T-helper 2 cell (primary cell): Measurements from ENCODE around the gene SYNE1.
"Not testable (repeated sequence)": the region's sequence is repeated elsewhere in the genome, so short reads cannot be mapped to it uniquely, and the experiment has no call there.

ENCODE experiments used
- DNase-seq, 5 experiments: peaks; one replicate each; pipeline versions ENCODE4 v3.0.0 to v3.0.0-alpha.2; 2012 to 2022

Gene SYNE1

DNA sequence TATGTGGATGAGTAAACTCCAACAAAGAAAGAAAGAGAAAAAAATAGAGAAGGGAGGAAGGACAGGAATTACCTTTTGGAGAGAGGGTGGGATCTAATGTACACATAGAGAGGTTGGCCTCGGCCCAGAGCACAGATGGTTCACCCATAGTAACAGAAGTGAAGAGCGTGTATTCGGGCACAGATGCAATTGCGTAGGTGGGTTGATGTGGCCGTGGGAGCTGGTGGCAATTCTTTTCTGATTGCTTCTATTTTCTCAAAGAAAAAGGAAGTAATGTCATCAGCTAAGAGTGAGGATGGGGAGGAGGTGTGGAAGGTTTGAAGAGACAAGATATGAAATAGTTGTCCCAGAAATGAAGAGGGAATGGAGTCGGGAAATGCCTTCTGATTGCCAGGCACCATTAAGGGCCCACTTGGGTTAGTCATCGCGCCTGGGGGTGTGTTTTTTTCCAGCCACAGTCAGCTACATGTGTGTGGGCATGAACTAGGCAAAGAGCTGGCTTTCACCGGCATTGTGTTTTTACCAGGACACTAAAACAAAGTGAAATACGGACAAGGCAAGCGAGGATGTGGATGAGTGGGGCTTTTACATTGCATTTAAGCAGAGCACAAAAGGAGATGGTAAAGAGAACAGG is 158.7 kb downstream of the SYNE1 start:
- no peak for DNase-seq

DNA sequence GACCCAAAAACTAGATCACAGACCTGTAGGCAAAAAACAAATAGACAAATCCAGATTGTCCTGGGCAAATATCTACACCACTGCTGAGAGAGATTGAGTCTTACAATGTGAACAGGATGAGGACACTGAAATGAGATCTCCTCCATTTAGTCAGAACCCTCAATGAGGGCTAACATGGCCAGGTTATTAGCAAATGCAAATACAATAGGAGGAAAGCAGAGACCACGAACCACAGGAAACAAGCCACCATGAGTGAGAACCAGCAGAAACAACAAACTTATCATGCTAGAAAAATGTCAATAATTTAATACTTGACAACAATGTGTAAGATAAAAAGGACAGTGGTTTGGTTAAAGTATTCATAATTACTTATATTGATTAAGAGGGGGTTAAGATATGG is 162.8 kb downstream of the SYNE1 start:
- peak in 1 of 5 experiments; percentile 5 for DNase-seq

- no peak for DNase-seq
Observed at GRCh38 chr6:152472325-152472724, 164.8 kb downstream of the SYNE1 start.

GRCh38 chr6:152471456-152472265 is 165.5 kb downstream of the SYNE1 start:
- DNase-seq: no peak

DNA sequence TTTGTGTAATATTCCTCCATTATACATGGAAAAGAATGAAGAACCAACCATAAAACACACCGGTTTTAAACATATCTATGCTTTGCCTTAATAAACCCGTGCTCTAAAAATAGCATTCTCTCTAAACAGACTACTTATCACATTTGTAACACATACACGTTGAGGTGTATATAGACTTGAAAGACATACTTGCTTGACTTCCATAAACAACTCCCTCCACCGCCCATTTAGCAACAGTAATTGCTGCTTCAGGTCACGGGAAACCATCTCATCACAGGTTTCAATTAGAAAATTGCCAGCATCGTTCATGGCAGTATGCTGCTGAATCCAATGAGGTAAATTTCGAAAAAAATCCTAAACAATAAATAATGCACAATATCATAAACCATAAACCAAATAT is 174.0 kb downstream of the SYNE1 start:
- no peak for DNase-seq

DNA sequence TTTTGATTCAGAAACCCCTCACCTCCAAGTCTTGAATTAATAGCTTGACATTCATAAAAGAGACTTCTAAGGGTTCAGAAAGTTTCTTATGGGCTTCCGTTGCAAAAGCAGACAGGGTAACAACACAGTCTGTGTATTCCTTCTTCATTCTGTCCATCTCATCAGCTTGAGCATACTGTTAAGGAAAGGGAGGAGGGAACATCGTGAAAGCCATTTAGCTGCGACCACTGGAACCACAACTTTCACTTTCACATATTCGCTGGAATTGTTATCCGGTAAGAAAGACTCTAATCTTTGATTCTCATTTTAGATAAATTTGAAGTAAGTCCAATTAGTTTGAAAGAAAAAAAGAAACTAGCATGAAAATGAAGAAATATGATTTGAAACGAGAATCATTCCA is 174.4 kb downstream of the SYNE1 start:
- peak in 1 of 5 experiments; percentile 7 for DNase-seq

DNA sequence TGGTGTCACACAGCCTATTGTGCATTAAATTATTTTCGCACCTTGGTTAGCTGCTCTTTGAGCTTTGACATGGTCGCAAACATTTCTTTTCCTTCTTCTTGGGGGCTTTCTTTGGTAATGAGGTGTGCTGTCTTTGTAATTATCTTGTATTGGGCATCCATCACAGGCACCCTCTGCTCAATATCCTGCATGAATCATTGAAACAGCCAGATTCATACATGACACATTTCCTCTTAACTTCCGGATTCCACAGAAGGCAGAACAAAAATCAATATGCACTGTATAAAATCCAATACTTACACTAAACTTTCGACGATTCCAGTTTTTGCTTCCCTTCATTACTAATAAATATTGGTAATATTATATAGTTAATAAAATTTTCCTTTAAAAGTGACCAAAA is 175.6 kb downstream of the SYNE1 start:
- no peak for DNase-seq

GRCh38 chr6:152458648-152459644 is 178.2 kb downstream of the SYNE1 start:
- no peak for DNase-seq

DNA sequence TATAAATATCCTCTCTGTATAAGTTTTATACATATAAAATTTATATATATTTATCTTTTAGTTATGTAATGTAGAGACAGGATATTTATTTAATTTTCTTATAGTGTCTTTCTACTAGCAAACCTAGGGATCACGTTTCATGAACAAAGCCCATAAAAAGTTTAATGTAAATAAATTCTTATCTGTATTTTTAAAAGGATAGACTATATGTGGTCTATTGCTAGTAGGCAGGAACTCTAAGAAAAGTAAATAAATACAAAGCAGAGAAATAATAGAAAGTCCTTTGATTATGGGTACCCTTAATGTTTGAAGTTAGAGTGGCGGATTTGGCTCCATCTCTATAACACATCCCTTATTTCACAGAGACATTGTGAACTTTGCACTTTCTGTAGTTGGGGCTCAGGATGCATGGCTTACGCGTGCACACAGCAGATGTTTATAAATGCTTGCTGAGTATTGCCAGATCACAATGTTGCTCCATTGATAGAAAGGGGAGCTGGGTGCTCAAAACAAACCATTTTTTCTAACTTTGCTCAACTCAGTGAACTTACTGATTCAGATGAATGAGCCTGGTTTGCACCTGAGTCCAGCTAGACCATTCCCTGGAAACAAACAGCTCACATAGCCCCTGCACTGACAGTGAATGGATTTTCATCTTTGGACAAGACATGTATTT is 179.1 kb downstream of the SYNE1 start:
- DNase-seq: no peak

DNA sequence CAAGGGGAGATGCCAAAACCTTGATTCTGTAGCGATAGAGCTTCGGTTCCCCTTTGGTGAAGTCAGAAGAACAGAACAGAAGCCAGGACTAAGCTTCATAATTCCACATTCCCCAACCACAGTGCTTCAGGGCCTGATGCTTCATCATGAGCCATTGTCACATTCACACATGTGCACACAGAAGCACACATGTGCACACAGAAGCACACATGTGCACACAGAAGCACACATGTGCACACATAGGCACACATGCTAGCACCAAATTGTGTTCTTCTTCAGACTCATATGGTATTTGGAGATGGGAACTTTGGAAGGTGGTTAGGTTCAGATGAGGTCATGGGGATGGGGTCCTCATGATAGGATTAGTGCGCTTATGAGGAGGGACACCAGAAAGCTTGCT is 183.2 kb downstream of the SYNE1 start:
- DNase-seq: no peak

DNA sequence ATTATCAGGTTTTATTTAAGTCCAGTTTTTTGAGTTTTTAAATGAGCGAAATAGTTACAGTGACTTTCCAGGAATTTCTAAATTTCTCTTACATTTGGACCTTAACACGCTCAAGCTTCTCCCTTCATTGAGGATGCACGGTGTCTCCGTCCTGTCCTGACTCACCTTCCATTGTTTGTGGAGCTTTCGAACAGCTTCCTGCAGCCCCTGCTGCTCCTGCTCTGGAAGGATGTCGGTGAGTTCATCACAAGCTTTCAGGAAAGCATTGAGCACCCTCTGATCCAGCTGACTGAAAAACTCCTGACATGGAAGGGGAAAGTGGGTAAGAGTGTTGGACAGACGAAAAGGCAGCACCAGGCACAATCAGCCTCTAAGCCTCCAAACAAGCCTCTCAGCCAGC is 183.7 kb downstream of the SYNE1 start:
- DNase-seq: no peak

DNA sequence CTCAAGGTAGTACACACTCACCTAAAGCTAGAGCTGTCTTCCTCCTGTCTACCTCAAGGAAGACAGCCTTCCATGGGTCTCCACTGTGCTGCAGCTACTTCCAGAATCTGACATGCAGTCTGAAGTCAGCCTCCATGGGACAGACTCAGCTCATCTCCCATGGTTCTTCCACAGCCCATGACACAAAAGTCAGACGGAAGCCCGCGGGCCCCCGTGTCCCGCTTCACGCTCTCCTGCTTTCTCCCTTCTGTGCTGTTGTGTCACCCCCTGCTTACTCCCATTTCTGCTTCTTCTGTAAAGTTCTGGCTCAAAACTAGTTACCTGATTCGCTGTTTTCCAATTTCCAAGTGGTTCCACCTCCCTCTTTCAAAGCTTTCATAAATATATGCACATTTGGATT is 184.5 kb downstream of the SYNE1 start:
- no peak for DNase-seq

GRCh38 chr6:152450519-152450918 is 186.6 kb downstream of the SYNE1 start:
- no peak for DNase-seq

DNA sequence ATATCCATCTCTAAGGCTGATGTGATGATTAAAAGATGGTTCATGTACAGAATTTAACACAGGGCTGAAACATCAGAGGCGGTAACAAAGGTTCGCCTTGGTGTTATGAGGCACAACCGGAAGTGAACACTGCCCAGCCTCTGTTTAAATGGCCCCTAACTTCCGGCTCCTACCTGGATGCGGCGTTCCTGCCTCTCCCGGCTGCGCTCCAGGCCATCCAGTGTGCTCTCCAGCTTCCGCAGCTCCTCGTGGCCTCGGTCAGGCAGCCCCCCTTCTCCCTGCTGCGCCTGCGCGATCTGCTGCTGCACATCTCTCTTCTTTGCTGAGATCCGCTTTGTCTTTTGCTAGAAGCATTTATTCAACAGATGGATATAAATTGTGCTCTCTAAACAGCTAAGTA is 195.3 kb downstream of the SYNE1 start:
- no peak for DNase-seq

DNA sequence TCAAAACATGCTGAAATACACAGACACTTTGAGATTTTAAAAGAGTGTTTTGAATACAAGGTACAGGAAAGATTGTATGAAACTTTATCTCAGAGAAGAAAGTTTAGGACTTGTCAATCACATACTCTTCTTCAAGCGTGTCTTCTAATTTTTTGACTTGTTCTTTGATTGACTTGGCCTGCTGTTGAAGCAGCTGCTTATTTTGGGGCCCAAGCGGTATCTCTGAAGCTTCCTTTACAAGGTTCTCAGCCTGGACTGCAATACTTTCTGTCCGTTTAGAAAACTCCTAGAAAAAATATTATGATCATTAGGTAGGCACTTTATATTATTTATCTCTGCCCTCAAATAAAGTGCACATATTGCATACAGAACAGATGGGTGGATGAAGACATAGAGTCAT is 201.3 kb downstream of the SYNE1 start:
- DNase-seq: peak in 1 of 5 experiments; percentile 11

DNA sequence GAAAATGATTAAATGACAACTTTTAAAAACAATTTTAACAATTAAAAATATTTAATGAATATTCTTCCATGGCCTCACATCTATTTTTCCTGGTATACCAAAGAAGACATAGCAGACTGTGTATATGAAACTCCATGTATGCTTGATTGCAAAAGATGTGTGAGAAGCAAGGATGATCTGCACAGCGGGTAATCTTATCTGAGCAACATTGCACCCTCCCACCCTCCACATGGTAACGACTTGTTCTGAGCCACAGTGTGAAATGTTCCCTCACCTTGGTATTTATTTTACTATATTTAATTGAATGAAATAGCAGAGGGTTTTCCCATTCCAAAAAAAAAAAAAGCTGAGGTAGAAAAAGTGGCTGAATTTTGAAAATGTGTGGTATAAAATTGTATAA is 204.4 kb downstream of the SYNE1 start:
- no peak for DNase-seq

- no peak for DNase-seq
Observed at GRCh38 chr6:152428126-152428525, 209.0 kb downstream of the SYNE1 start.

- no peak for DNase-seq
Observed at GRCh38 chr6:152426276-152426675, 210.9 kb downstream of the SYNE1 start.

GRCh38 chr6:152423216-152424103 is 213.7 kb downstream of the SYNE1 start:
- no peak for DNase-seq

GRCh38 chr6:152421496-152421895 is 215.7 kb downstream of the SYNE1 start:
- not testable (repeated sequence) for DNase-seq

DNA sequence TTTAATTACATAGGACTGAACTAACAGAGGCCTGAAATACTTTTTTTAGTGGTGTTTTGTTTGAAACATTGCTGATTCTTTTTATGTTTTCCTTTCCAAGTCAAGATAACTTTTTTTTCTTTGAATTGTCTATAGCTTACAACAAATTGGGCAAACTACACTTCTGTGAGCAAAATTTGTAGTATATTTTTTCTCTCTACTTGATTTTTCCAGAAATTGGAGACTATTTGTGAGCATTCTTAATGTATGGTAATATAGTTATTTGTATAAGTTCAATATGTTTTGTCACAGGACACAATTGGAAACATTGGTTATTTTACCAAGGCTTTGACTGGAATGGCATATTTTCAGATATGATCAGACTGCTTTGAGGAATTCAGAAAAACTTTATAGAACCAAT is 216.5 kb downstream of the SYNE1 start:
- no peak for DNase-seq

DNA sequence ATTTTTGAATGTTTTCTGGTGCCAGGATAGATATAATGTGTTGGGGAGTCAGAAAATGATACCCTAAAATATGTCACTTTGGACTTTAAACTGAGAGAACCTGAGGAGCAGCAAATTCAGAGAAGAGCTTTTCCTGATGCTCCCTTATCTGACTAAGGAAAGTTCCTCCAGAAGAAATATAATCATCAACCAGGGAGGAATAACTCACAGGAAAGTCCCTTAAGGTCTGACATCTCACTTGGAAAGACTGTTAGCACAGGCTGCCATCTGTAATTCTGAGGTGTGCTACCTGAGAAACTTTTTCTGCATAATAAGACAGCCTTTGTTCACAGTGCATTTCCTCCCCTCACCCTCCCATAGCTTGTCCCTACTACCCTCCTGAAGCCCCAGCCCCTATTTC is 218.6 kb downstream of the SYNE1 start:
- no peak for DNase-seq
